Vagina (tissue), 2 donors: ENCODE data around the gene ATF6B. TPM values are rescaled to one million over a fixed set of nuclear protein-coding genes. Genes with fewer than 3 reads are reported as not detected.

Experiments
- DNase-seq, 2 donors: peaks; one replicate each; pipeline ENCODE4 v3.0.0-alpha.2; 2017; ENCODE audit errors: extremely low spot score in 2 of 2
- H3K27ac ChIP-seq: fragments of 200-600 bp; sonication (generic); one replicate; pipeline ENCODE4 v1.5.1; 2019
- H3K27me3 ChIP-seq: fragments of 200-600 bp; sonication (generic); one replicate; pipeline ENCODE4 v1.5.1; 2019
- H3K36me3 ChIP-seq, 2 donors: fragments of 200-600 bp; sonication (generic); one replicate each; pipeline ENCODE4 v1.5.1; 2017 to 2019
- H3K4me1 ChIP-seq: fragments of 200-600 bp; sonication (generic); one replicate; pipeline ENCODE4 v1.5.1; 2019
- H3K4me3 ChIP-seq, 2 donors: fragments of 200-600 bp; sonication (generic); 1 replicate in 1 of 2; 2 replicates in 1 of 2; pipeline ENCODE4 v1.5.1; 2016 to 2019
- H3K9me3 ChIP-seq: fragments of 200-600 bp; sonication (generic); one replicate; pipeline ENCODE4 v1.5.1; 2019
- POLR2A ChIP-seq, 2 donors: fragments of 450-650 bp; IDR thresholded peaks; one replicate each; pipeline ENCODE4 v1.6.1; 2017; ENCODE audit warnings: antibody characterized with exemption in 2 of 2, mild to moderate bottlenecking in 2 of 2, moderate library complexity in 2 of 2
- POLR2AphosphoS5 ChIP-seq, 2 donors: sonication (generic); formaldehyde crosslinking; IDR thresholded peaks; one replicate each; pipeline ENCODE4 v1.9.0; 2017; ENCODE audit warnings: antibody characterized with exemption in 2 of 2, mild to moderate bottlenecking in 2 of 2, low read depth in 1 of 2; ENCODE audit not compliant: insufficient read depth in 1 of 2
- intact Hi-C: fragments of 100-400 bp; cut with DNase I; formaldehyde crosslinking; loops from one replicate; pipeline ENCODE4 v1.15.1; 2023
- total RNA-seq: library from RNA; depleted of rRNA; stranded (reverse); fragments of >200 nt; gene quantifications from one replicate; pipeline ENCODE4 v1.2.3, GENCODE V29; 2016
- TF ChIP-seq, protein P1 (sequence below), 3 experiments: fragments of 450-650 bp in 2 of 3; fragments of 200-600 bp in 1 of 3; sonication (generic) in 1 of 3; IDR thresholded peaks; one replicate each; pipeline ENCODE4 v1.5.1; 2017 to 2019; ENCODE audit warnings: antibody characterized with exemption in 3 of 3, mild to moderate bottlenecking in 2 of 3, moderate library complexity in 2 of 3

The ATF6B gene
- total RNA-seq, 1 donor from 2014 or later = 76.6 TPM

DNA sequence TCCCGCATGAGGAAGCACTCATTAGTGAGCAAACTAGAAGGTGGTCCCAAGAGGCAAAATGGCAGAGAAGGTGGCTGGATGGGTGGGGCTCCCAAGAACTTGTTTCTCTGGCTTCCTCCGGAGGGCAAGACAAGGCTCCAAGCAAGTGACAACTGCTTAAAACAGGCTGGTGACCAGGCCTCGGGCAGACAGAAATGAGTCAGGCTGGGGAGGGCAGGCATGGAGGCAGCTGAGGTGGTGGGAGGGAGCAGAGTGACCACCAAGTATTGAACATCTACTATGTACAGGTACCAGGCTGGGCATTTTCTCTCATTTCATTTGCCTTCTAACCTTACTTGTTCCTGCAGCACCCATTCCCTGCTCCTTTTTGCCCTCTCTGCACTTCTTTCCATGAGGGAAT lies 52.3 kb downstream of the ATF6B start:
- Histone ChIP-seq H3K9me3 (no peaks in the 10 kb centered on the region), H3K4me3 (no peak overlapping the region), H3K27me3 (no peaks in the 10 kb centered on the region), H3K36me3 (peaks cover 0 to 53% of the 10 kb centered on the region in 2 donors), H3K27ac (no peak overlapping the region), H3K4me1 (peaks cover 4% of the 10 kb centered on the region)
- intact Hi-C loops = no loop called here
- no peak for DNase-seq
- no peak for TF ChIP-seq POLR2A (IDR thresholded peaks at IDR 0.05)
- TF ChIP-seq, protein P1, sequence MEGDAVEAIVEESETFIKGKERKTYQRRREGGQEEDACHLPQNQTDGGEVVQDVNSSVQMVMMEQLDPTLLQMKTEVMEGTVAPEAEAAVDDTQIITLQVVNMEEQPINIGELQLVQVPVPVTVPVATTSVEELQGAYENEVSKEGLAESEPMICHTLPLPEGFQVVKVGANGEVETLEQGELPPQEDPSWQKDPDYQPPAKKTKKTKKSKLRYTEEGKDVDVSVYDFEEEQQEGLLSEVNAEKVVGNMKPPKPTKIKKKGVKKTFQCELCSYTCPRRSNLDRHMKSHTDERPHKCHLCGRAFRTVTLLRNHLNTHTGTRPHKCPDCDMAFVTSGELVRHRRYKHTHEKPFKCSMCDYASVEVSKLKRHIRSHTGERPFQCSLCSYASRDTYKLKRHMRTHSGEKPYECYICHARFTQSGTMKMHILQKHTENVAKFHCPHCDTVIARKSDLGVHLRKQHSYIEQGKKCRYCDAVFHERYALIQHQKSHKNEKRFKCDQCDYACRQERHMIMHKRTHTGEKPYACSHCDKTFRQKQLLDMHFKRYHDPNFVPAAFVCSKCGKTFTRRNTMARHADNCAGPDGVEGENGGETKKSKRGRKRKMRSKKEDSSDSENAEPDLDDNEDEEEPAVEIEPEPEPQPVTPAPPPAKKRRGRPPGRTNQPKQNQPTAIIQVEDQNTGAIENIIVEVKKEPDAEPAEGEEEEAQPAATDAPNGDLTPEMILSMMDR (IDR thresholded peaks at IDR 0.05) = no peak
- TF ChIP-seq POLR2AphosphoS5 (IDR thresholded peaks at IDR 0.05; ENCODE audit: insufficient read depth in 1 of 2, low read depth in 1 of 2) = no peak

DNA sequence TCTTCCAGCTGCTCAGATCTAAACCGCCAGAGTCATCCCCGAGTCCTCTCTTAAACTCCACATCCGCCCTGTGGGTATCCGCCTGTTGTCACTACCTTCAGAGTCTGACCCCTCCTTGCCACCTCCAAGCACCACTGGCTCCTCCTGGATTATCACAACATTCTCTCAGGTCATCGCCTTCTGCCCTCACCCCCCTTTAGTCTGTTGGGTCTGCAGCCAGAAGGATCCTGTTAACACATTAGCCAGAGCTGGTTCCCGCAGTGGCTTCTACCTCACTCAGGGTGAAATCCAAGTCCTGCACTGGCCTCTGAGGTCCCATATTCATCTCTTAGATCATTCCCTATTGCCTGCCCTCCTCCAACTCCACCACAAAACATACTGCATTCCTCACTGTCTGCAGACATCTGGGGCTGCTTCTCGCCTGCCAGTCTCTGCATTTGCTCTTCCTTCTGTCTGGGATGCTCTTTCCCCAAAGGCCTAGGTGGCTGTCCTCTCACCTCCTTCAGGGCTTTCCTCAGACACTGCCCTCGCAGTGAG lies 53.0 kb downstream of the ATF6B start:
- intact Hi-C loops = no loop called here
- H3K27ac ChIP-seq = no peak overlapping the region
- H3K27me3 ChIP-seq = no peaks in the 10 kb centered on the region
- H3K4me3 ChIP-seq = no peak overlapping the region
- peaks cover 0 to 55% of the 10 kb centered on the region in 2 donors for H3K36me3 ChIP-seq
- DNase-seq = no peak
- H3K4me1 ChIP-seq = no peaks in the 10 kb centered on the region
- TF ChIP-seq POLR2A (IDR thresholded peaks at IDR 0.05) (no peak), POLR2AphosphoS5 (IDR thresholded peaks at IDR 0.05; ENCODE audit: insufficient read depth in 1 of 2, low read depth in 1 of 2) (no peak)
- TF ChIP-seq, protein P1 (IDR thresholded peaks at IDR 0.05) = no peak
- no peaks in the 10 kb centered on the region for H3K9me3 ChIP-seq

DNA sequence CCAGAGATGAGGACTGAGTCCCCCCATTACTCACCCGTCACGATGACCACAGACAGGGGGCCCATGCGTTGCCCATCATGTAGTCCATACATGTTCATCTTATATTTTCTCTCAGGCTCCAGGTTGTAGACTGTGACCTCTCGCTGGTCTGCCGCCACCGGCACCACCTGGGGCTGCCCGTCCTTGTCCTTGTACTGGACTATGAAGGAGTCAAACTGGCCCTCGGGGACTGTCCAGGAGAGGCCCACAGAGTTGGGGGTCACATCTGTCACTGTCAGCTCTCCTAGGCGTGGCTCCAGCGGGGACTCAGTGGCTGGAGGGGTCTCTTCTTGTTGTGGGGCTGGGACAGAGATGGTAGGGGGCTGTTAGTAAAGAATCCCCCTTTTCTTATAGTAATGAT lies 54.4 kb downstream of the ATF6B start:
- Histone ChIP-seq H3K27ac (no peak overlapping the region), H3K4me1 (no peaks in the 10 kb centered on the region), H3K4me3 (no peak overlapping the region), H3K27me3 (no peaks in the 10 kb centered on the region), H3K36me3 (peaks cover 0 to 53% of the 10 kb centered on the region in 2 donors), H3K9me3 (no peaks in the 10 kb centered on the region)
- no peak for TF ChIP-seq POLR2A (IDR thresholded peaks at IDR 0.05)
- TF ChIP-seq, protein P1 (IDR thresholded peaks at IDR 0.05) = no peak
- TF ChIP-seq POLR2AphosphoS5 (IDR thresholded peaks at IDR 0.05; ENCODE audit: insufficient read depth in 1 of 2, low read depth in 1 of 2) = no peak
- no peak for DNase-seq
- intact Hi-C loops = no loop called here

DNA sequence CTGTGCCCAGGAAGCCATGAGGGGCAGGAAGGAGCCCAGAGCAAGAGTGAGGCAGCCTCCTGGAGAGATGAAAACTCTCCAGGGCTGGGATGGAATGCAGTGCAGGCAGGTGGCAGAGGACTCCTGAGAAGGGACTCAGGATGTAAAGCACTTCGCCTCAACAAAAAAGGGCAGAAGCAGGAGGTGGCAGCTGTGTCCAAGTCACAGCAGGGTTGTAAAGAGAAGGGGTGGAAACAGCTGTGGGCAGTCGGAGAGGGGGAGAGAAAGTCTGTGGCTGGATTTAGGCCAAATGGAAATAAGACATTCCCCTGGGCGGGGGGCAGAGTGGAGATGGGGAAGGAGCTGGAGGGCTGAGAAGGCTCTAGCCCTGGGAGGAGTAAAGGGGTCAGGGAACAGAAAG lies 54.9 kb downstream of the ATF6B start:
- H3K36me3 ChIP-seq = peaks cover 0 to 53% of the 10 kb centered on the region in 2 donors
- H3K9me3 ChIP-seq = no peaks in the 10 kb centered on the region
- H3K27ac ChIP-seq = no peak overlapping the region
- no peaks in the 10 kb centered on the region for H3K4me1 ChIP-seq
- no peak for TF ChIP-seq POLR2AphosphoS5 (IDR thresholded peaks at IDR 0.05; ENCODE audit: insufficient read depth in 1 of 2, low read depth in 1 of 2)
- TF ChIP-seq POLR2A (IDR thresholded peaks at IDR 0.05) = no peak
- TF ChIP-seq, protein P1 (IDR thresholded peaks at IDR 0.05) = no peak
- H3K27me3 ChIP-seq = no peaks in the 10 kb centered on the region
- H3K4me3 ChIP-seq = no peak overlapping the region
- DNase-seq = no peak
- intact Hi-C loops = no loop called here

DNA sequence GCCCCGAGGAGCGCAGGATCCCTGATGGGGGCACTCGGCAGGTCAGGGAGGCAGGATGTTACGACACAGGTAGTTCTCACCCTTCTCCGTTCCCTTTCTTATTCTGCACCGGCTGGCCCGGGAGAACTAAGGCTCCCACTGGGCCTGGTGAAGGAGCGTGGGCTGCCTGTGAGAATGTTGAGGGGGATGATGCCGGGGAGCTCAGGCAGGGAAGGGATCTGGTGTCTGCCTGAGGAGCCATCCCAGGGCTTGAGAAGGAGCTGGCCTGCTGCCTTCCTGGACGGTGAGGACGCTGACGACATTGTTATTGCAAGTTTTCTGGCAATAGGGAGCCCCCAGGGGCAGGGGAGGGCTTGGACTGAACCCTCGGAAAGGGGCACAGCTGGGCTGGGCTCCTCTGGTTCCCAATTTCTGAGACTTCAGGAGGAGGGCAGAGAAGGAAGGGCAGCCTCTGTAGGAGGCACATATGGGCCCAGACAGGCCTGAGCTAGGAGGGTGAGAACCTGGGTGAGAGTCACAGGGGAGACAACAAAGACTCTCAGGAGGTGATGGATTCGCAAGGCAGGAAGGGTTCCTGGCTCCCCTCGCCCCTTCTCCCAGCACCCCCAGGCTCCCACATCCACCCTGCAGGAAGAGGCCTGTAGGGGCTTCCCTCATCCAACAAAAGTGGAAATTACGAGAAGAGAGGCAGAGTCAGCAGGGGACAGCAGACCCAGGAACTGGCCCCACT lies 57.1 kb downstream of the ATF6B start:
- intact Hi-C loops = no loop called here
- Histone ChIP-seq H3K4me3 (no peak overlapping the region), H3K27ac (peak overlapping the region; percentile 48), H3K27me3 (no peaks in the 10 kb centered on the region), H3K9me3 (no peaks in the 10 kb centered on the region), H3K36me3 (peaks cover 0 to 52% of the 10 kb centered on the region in 2 donors), H3K4me1 (no peaks in the 10 kb centered on the region)
- no peak for TF ChIP-seq POLR2A (IDR thresholded peaks at IDR 0.05)
- peak in 1 of 2 donors; percentile 58 for TF ChIP-seq POLR2AphosphoS5 (IDR thresholded peaks at IDR 0.05; ENCODE audit: insufficient read depth in 1 of 2, low read depth in 1 of 2)
- TF ChIP-seq, protein P1 (IDR thresholded peaks at IDR 0.05) = no peak
- no peak for DNase-seq
